HepG2 (cell line): ENCODE measurements around the gene FLAD1. TPM values are rescaled to one million over a fixed set of nuclear protein-coding genes. Genes with fewer than 3 reads are reported as not detected.
A peak's percentile ranks its signal among the peaks of the same experiment; 100 is the strongest.

Experiments
- ATAC-seq: fragments of 200-7000 bp; cut with Tn5 transposase; 3 replicates; pipeline ENCODE4 v1.9.1; 2020; ENCODE audit warnings: mild to moderate bottlenecking, moderate library complexity
- BruUV-seq: library from RNA; stranded (reverse); fragments of 400-500 nt; replicated peaks from 2 replicates; lab custom pipeline; 2021; lab: Mats Ljungman, UMichigan
- CTCF ChIA-PET: fragments of 300-600 bp; formaldehyde crosslinking; extraction: SDS; loops from one replicate; lab custom pipeline; 2021; ENCODE audit warnings: low total read pairs, inconsistent platforms, low intra/inter-chr PET ratio; lab: Yijun Ruan, JAX
- POLR2A ChIA-PET: fragments of 350-600 bp; sonication (Branson Sonifier 250); formaldehyde crosslinking; loops from one replicate; lab custom pipeline; 2020; ENCODE audit warnings: antibody characterized with exemption, inconsistent platforms; lab: Yijun Ruan, JAX
- DNase-seq: peaks from one replicate; pipeline ENCODE4 v3.0.0-alpha.2; 2015; ENCODE audit warnings: low spot score
- FAIRE-seq: peaks from 3 replicates; lab custom pipeline; 2011; peaks lifted over from hg19 to GRCh38; lab: Jason Lieb, UNC
- H2AFZ ChIP-seq: one replicate; pipeline ENCODE4 v1.6.1; 2011; ENCODE audit warnings: low read length, inconsistent platforms
- H3K27ac ChIP-seq: fragments of 300-600 bp; 3 replicates; pipeline ENCODE4 v1.8.0; 2011; ENCODE audit warnings: mixed run types, mild to moderate bottlenecking, mixed read lengths, low read length, inconsistent platforms; ENCODE audit not compliant: insufficient read depth; ENCODE audit errors: extremely low read length
- H3K27me3 ChIP-seq, 2 experiments: fragments of 200-600 bp in 1 of 2; 2 replicates in 1 of 2; 3 replicates in 1 of 2; pipeline versions ENCODE4 v1.6.0 to v1.8.0; 2011; ENCODE audit warnings: low read length in 2 of 2, mild to moderate bottlenecking in 2 of 2, moderate library complexity in 2 of 2, inconsistent platforms in 1 of 2; ENCODE audit not compliant: insufficient read depth in 2 of 2, control insufficient read depth in 1 of 2
- H3K36me3 ChIP-seq, 2 experiments: fragments of 200-600 bp in 1 of 2; replicated peaks in 1 of 2; 2 replicates in 1 of 2; 3 replicates in 1 of 2; pipeline versions ENCODE4 v1.5.1 to v1.8.0; 2011; ENCODE audit warnings: low read length in 2 of 2, inconsistent platforms in 1 of 2; ENCODE audit not compliant: insufficient read depth in 2 of 2, control insufficient read depth in 1 of 2
- H3K4me1 ChIP-seq: 2 replicates; pipeline ENCODE4 v1.5.1; 2012; ENCODE audit warnings: low read length, inconsistent platforms; ENCODE audit not compliant: insufficient read depth
- H3K4me2 ChIP-seq: 2 replicates; pipeline ENCODE4 v1.6.0; 2011; ENCODE audit warnings: low read depth, low read length, inconsistent platforms
- H3K4me3 ChIP-seq, 3 experiments: fragments of 200-600 bp in 1 of 3; sonication (generic), shearing (Covaris generic) in 1 of 3; replicated peaks in 1 of 3; 2 replicates each; pipeline ENCODE4 v1.5.1; 2011 to 2016; ENCODE audit warnings: low read length in 3 of 3, inconsistent platforms in 2 of 3, low read depth in 2 of 3, mild to moderate bottlenecking in 2 of 3, control low read depth in 1 of 3, mixed read lengths in 1 of 3; ENCODE audit not compliant: insufficient read depth in 1 of 3
- H3K79me2 ChIP-seq: one replicate; pipeline ENCODE4 v1.6.1; 2011; ENCODE audit warnings: low read length, inconsistent platforms; ENCODE audit not compliant: insufficient read depth
- H3K9ac ChIP-seq: 2 replicates; pipeline ENCODE4 v1.6.0; 2011; ENCODE audit warnings: mild to moderate bottlenecking, low read depth, low read length, inconsistent platforms; ENCODE audit not compliant: insufficient read depth
- H3K9me3 ChIP-seq: 2 replicates; pipeline ENCODE4 v1.5.1; 2012; ENCODE audit warnings: mild to moderate bottlenecking, low read length
- H4K20me1 ChIP-seq: 2 replicates; pipeline ENCODE4 v1.6.0; 2011; ENCODE audit warnings: inconsistent platforms, mild to moderate bottlenecking, low read length, moderate library complexity; ENCODE audit not compliant: insufficient read depth
- AGO2 ChIP-seq: fragments of 200-400 bp; formaldehyde crosslinking; optimal IDR thresholded peaks from 2 replicates; pipeline ENCODE3; 2017; ENCODE audit warnings: mild to moderate bottlenecking, low read depth, low read length, moderate library complexity
- ATF7-NPFF ChIP-seq: sonication (generic); formaldehyde crosslinking; IDR thresholded peaks from 2 replicates; pipeline ENCODE4 v1.8.1; 2023; ENCODE audit warnings: mild to moderate bottlenecking, low read depth, missing genetic modification reagents, moderate library complexity
- CBX5 ChIP-seq: sonication (generic); formaldehyde crosslinking; IDR thresholded peaks from 2 replicates; pipeline ENCODE4 v1.4.0; 2020; ENCODE audit warnings: missing genetic modification reagents, borderline replicate concordance
- FOXA3 ChIP-seq: IDR thresholded peaks from 2 replicates; pipeline ENCODE4 v1.6.1; 2016; ENCODE audit warnings: missing genetic modification reagents, missing compliant biosample characterization
- GABPB1 ChIP-seq: IDR thresholded peaks from 2 replicates; pipeline ENCODE4 v1.6.1; 2016; ENCODE audit warnings: mild to moderate bottlenecking, missing genetic modification reagents, moderate library complexity, missing compliant biosample characterization
- HOXA5 ChIP-seq: sonication (generic); formaldehyde crosslinking; IDR thresholded peaks from 2 replicates; pipeline ENCODE4 v1.4.0; 2020; ENCODE audit warnings: missing genetic modification reagents
- NR2C2 ChIP-seq: sonication (generic); formaldehyde crosslinking; IDR thresholded peaks from 2 replicates; pipeline ENCODE4 v1.4.0; 2020; ENCODE audit warnings: missing genetic modification reagents, mild to moderate bottlenecking, moderate library complexity, borderline replicate concordance
- U2AF1 ChIP-seq: fragments of 200-400 bp; formaldehyde crosslinking; optimal IDR thresholded peaks from 2 replicates; pipeline ENCODE3; 2017; ENCODE audit warnings: mild to moderate bottlenecking, low read depth, low read length
- ZBTB7A ChIP-seq: sonication (generic); formaldehyde crosslinking; IDR thresholded peaks from 2 replicates; pipeline ENCODE4 v1.8.0; 2022; ENCODE audit warnings: mild to moderate bottlenecking, missing genetic modification reagents
- ZNF343 ChIP-seq: sonication (generic); formaldehyde crosslinking; IDR thresholded peaks from 2 replicates; pipeline ENCODE4 v1.4.0; 2020; ENCODE audit warnings: mild to moderate bottlenecking, missing genetic modification reagents
- WGBS: methylation state at CpG from one replicate; pipeline ENCODE4 v1.1.6; 2017; ENCODE audit warnings: low lambda C conversion rate; 5-methylcytosine and 5-hydroxymethylcytosine counted together
- in situ Hi-C: cut with HindIII; loops from 2 replicates; pipeline ENCODE4 v1.10.0; 2017; ENCODE audit warnings: low pct_unique_long_range_greater_than_20kb; ENCODE audit not compliant: extremely low pct_ligation_motif_present
- intact Hi-C: fragments of 100-400 bp; cut with micrococcal nuclease; formaldehyde crosslinking; loops from one replicate; pipeline ENCODE4 v1.10.0; 2022; ENCODE audit not compliant: unreplicated experiment
- polyA plus RNA-seq, 8 experiments: library from polyadenylated mRNA; depleted of rRNA in 3 of 8; stranded (reverse) in 7 of 8; unstranded in 1 of 8; fragments of >200 nt; fragmentation: Illumina TruSeq in 4 of 8; extraction: Trizol in 4 of 8; gene quantifications; 2 replicates each; pipeline versions ENCODE4 v1.2.1 to v1.2.3, GENCODE V29; 2011 to 2016; ENCODE audit warnings: low read depth in 4 of 8, missing spikeins in 1 of 8, mixed read lengths in 1 of 8; ENCODE audit not compliant: insufficient read depth in 1 of 8
- total RNA-seq, 5 experiments: library from RNA; depleted of rRNA; stranded (reverse); fragments of >200 nt; fragmentation: Illumina TruSeq; extraction: Trizol; gene quantifications; 2 replicates each; pipeline ENCODE4 v1.2.3, GENCODE V29; 2016; ENCODE audit warnings: low read depth in 1 of 5
- TF ChIP-seq, protein P1 (sequence below), 2 experiments: fragments of 450-650 bp in 1 of 2; sonication (generic) in 1 of 2; formaldehyde crosslinking; IDR thresholded peaks; 2 replicates each; pipeline versions ENCODE4 v1.5.0 to v1.8.0; 2020 to 2022; ENCODE audit warnings: mild to moderate bottlenecking in 1 of 2, missing genetic modification reagents in 1 of 2
- TF ChIP-seq, protein P2 (sequence below): sonication (generic); formaldehyde crosslinking; IDR thresholded peaks from 2 replicates; pipeline ENCODE4 v1.5.0; 2020; ENCODE audit warnings: missing genetic modification reagents
- TF ChIP-seq, protein P3 (sequence below), 2 experiments: sonication (generic) in 1 of 2; formaldehyde crosslinking in 1 of 2; IDR thresholded peaks; 2 replicates each; pipeline versions ENCODE4 v1.5.1 to v1.6.1; 2011 to 2020; ENCODE audit warnings: borderline replicate concordance in 1 of 2, low read depth in 1 of 2, low read length in 1 of 2, mild to moderate bottlenecking in 1 of 2, missing genetic modification reagents in 1 of 2, moderate library complexity in 1 of 2
- TF ChIP-seq, protein P4 (sequence below): sonication (generic); formaldehyde crosslinking; IDR thresholded peaks from 2 replicates; pipeline ENCODE4 v1.5.0; 2020; ENCODE audit warnings: missing genetic modification reagents

Gene FLAD1
- total and polyA plus RNA-seq, 2 of the 13 experiments (the other 11 are each of a cell fraction or from before 2014, with no cell fraction given): 25.9 to 32.8 TPM

DNA sequence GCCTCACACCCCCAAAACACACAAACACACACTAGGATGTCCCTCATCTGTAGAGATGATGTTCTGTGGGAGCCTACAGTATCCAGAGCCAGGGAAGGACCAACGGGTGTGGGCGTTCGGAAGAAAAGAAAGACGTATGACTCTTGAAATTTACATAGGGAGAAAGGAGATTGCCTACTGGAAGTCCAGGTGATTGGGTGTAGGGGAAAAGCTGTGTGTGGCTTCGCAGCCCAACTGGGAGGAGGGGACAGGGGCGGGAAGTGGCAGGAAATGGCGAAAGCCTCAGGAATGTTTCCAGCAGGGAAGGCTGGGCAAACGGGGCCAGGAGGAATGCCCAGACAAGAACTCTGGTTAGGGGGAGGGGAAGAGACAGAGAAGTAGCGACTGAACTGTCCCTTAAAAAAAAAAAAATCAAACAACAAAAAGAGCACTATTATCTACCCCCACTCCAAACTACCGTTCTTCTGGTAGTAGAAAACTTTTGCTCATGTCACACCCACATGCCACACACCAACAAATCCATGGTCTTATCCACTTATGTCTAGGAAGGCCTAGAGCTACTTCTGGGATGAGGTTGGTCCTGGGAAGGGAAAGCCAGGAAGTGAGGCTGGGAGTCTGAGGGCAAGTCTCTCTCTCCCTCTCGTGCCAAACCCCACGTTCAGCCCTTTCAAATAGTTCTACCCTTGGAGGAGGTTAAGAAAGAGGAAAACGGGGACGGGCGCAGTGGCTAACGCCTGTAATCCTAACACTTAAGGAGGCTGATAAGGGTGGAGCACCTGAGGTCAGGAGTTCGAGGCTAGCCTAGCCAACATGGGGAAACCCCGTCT is 10.4 kb upstream of the FLAD1 start:
- H3K9me3 ChIP-seq: no peaks in the 10 kb centered on the region
- in situ Hi-C loops: no loop called here
- H2AFZ ChIP-seq: no peak overlapping the region
- CTCF ChIA-PET: interaction anchor here (1.0 kb wide), 1 partner anchor 10 kb away, joined by 3 read pairs; no protein-coding TSS in a partner anchor
- WGBS: 2% methylated on average over 18 of the region's 18 CpGs
- no peaks in the 10 kb centered on the region; a peak in 1 of 5 replicates for H3K27me3 ChIP-seq
- ATAC-seq (peak; percentile 41), DNase-seq (peak; percentile 95), FAIRE-seq (peak; percentile 94)
- H3K4me3 ChIP-seq: peak overlapping the region; percentile 65 to 84 (median 70)
- BruUV-seq: TSS peak; percentile 86
- peak overlapping the region; percentile 100 for H3K4me2 ChIP-seq
- H4K20me1 ChIP-seq: no peaks in the 10 kb centered on the region
- H3K79me2 ChIP-seq: peaks cover 69% of the 10 kb centered on the region
- intact Hi-C loops: loop anchor here (1.0 to 2.0 kb wide), 2 partner anchors 16 to 28 kb away; partner anchors contain the start of gene PBXIP1
- H3K27ac ChIP-seq: peak overlapping the region; percentile 100
- H3K4me1 ChIP-seq: peaks cover 70% of the 10 kb centered on the region
- peaks cover 5 to 17% of the 10 kb centered on the region in 2 experiments; a peak in 4 of 5 replicates for H3K36me3 ChIP-seq
- POLR2A ChIA-PET: interaction anchor here (0.7 to 6.6 kb wide), 25 partner anchors 11 to 753 kb away, joined by 3 to 148 read pairs (median 9); partner anchors contain the start of genes ADAM15, FLAD1, LENEP and PBXIP1
- H3K9ac ChIP-seq: peak overlapping the region; percentile 98
- TF ChIP-seq ATF7-NPFF (no peak), U2AF1 (peak; percentile 68), ZNF343 (CRISPR knock-in tag) (no peak), AGO2 (no peak), NR2C2 (CRISPR knock-in tag) (peak; percentile 62; the same call in 1 of the 2 replicates), ZBTB7A (CRISPR knock-in tag) (no peak), HOXA5 (CRISPR knock-in tag) (peak; percentile 43; the same call in 1 of the 2 replicates), GABPB1 (CRISPR knock-in tag) (peak; percentile 79), FOXA3 (CRISPR knock-in tag) (0 out of 2 replicates have a peak, but pooled peaks have one; percentile 32), CBX5 (CRISPR knock-in tag) (peak; percentile 50; the same call in 1 of the 2 replicates)
- TF ChIP-seq, protein P1, sequence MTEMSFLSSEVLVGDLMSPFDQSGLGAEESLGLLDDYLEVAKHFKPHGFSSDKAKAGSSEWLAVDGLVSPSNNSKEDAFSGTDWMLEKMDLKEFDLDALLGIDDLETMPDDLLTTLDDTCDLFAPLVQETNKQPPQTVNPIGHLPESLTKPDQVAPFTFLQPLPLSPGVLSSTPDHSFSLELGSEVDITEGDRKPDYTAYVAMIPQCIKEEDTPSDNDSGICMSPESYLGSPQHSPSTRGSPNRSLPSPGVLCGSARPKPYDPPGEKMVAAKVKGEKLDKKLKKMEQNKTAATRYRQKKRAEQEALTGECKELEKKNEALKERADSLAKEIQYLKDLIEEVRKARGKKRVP (CRISPR knock-in tag; IDR thresholded peaks at IDR 0.05): peak in 1 of 2 experiments; percentile 74; a peak in 2 of 4 replicates
- TF ChIP-seq, protein P2, sequence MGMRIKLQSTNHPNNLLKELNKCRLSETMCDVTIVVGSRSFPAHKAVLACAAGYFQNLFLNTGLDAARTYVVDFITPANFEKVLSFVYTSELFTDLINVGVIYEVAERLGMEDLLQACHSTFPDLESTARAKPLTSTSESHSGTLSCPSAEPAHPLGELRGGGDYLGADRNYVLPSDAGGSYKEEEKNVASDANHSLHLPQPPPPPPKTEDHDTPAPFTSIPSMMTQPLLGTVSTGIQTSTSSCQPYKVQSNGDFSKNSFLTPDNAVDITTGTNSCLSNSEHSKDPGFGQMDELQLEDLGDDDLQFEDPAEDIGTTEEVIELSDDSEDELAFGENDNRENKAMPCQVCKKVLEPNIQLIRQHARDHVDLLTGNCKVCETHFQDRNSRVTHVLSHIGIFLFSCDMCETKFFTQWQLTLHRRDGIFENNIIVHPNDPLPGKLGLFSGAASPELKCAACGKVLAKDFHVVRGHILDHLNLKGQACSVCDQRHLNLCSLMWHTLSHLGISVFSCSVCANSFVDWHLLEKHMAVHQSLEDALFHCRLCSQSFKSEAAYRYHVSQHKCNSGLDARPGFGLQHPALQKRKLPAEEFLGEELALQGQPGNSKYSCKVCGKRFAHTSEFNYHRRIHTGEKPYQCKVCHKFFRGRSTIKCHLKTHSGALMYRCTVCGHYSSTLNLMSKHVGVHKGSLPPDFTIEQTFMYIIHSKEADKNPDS (CRISPR knock-in tag): no peak
- TF ChIP-seq, protein P3, sequence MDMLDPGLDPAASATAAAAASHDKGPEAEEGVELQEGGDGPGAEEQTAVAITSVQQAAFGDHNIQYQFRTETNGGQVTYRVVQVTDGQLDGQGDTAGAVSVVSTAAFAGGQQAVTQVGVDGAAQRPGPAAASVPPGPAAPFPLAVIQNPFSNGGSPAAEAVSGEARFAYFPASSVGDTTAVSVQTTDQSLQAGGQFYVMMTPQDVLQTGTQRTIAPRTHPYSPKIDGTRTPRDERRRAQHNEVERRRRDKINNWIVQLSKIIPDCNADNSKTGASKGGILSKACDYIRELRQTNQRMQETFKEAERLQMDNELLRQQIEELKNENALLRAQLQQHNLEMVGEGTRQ (IDR thresholded peaks at IDR 0.05; ENCODE audit: low read depth, low read length): no peak
- TF ChIP-seq, protein P3 (CRISPR knock-in tag; IDR thresholded peaks at IDR 0.05; ENCODE audit: borderline replicate concordance): no peak
- TF ChIP-seq, protein P4, sequence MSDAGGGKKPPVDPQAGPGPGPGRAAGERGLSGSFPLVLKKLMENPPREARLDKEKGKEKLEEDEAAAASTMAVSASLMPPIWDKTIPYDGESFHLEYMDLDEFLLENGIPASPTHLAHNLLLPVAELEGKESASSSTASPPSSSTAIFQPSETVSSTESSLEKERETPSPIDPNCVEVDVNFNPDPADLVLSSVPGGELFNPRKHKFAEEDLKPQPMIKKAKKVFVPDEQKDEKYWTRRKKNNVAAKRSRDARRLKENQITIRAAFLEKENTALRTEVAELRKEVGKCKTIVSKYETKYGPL (CRISPR knock-in tag): no peak
